Measurements from ENCODE around the gene GPR55.

Gene GPR55

GRCh38 chr2:230940471-230940815 is 15.4 kb upstream of the GPR55 start:
- DNase-seq (ENCODE audit: low read depth in 1 of 2, low spot score in 1 of 2) = no peak
- TF ChIP-seq GABPA (IDR thresholded peaks at IDR 0.05; ENCODE audit: low read depth) (no peak), POLR2AphosphoS5 (IDR thresholded peaks at IDR 0.05; ENCODE audit: low read depth) (no peak), REST (IDR thresholded peaks at IDR 0.05; ENCODE audit: insufficient replicate concordance, low read depth) (no peak), SPI1 (IDR thresholded peaks at IDR 0.05; ENCODE audit: borderline replicate concordance, low read depth) (no peak), CTCF (IDR thresholded peaks at IDR 0.05; ENCODE audit: insufficient read depth, low read length) (no peak)

GRCh38 chr2:230939691-230940470 is 14.8 kb upstream of the GPR55 start:
- Histone ChIP-seq H3K27ac (replicated peaks) (no peak overlapping the region), H3K4me3 (replicated peaks; ENCODE audit: insufficient read depth, low read length) (no peak overlapping the region), H3K27me3 (ENCODE audit: insufficient read depth, poor library complexity, severe bottlenecking) (no peaks in the 10 kb centered on the region)
- TF ChIP-seq SPI1 (IDR thresholded peaks at IDR 0.05; ENCODE audit: borderline replicate concordance, low read depth) = no peak
- no peak for TF ChIP-seq GABPA (IDR thresholded peaks at IDR 0.05; ENCODE audit: low read depth)
- no peak for TF ChIP-seq CTCF (IDR thresholded peaks at IDR 0.05; ENCODE audit: insufficient read depth, low read length)
- TF ChIP-seq POLR2AphosphoS5 (IDR thresholded peaks at IDR 0.05; ENCODE audit: low read depth) = no peak
- TF ChIP-seq REST (IDR thresholded peaks at IDR 0.05; ENCODE audit: insufficient replicate concordance, low read depth) = no peak
- DNase-seq (ENCODE audit: low read depth in 1 of 2, low spot score in 1 of 2) = no peak

More at GRCh38 chr2:230940471-230940815, 15.4 kb upstream of the GPR55 start:
- Histone ChIP-seq H3K4me3 (replicated peaks; ENCODE audit: insufficient read depth, low read length) (no peak overlapping the region), H3K27me3 (ENCODE audit: insufficient read depth, poor library complexity, severe bottlenecking) (no peaks in the 10 kb centered on the region), H3K27ac (replicated peaks) (no peak overlapping the region)

GRCh38 chr2:230939066-230939591 is 14.1 kb upstream of the GPR55 start:
- Histone ChIP-seq H3K4me3 (replicated peaks; ENCODE audit: insufficient read depth, low read length) (no peak overlapping the region), H3K27ac (replicated peaks) (no peak overlapping the region), H3K27me3 (ENCODE audit: insufficient read depth, poor library complexity, severe bottlenecking) (no peaks in the 10 kb centered on the region)
- TF ChIP-seq REST (IDR thresholded peaks at IDR 0.05; ENCODE audit: insufficient replicate concordance, low read depth) = no peak
- TF ChIP-seq GABPA (IDR thresholded peaks at IDR 0.05; ENCODE audit: low read depth) = no peak
- no peak for TF ChIP-seq SPI1 (IDR thresholded peaks at IDR 0.05; ENCODE audit: borderline replicate concordance, low read depth)
- no peak for TF ChIP-seq POLR2AphosphoS5 (IDR thresholded peaks at IDR 0.05; ENCODE audit: low read depth)
- no peak for TF ChIP-seq CTCF (IDR thresholded peaks at IDR 0.05; ENCODE audit: insufficient read depth, low read length)
- DNase-seq (ENCODE audit: low read depth in 1 of 2, low spot score in 1 of 2) = no peak

Measured in HL-60 (cell line).